ENCODE data around the gene TRIM23. TPM values are rescaled to one million over a fixed set of nuclear protein-coding genes. Genes with fewer than 3 reads are reported as not detected.

The TRIM23 gene
- total RNA-seq = 20.6 TPM
- 10 to 100 TPM; 10.3 to 18.7 (median 11.5) TPM for polyA plus RNA-seq

DNA sequence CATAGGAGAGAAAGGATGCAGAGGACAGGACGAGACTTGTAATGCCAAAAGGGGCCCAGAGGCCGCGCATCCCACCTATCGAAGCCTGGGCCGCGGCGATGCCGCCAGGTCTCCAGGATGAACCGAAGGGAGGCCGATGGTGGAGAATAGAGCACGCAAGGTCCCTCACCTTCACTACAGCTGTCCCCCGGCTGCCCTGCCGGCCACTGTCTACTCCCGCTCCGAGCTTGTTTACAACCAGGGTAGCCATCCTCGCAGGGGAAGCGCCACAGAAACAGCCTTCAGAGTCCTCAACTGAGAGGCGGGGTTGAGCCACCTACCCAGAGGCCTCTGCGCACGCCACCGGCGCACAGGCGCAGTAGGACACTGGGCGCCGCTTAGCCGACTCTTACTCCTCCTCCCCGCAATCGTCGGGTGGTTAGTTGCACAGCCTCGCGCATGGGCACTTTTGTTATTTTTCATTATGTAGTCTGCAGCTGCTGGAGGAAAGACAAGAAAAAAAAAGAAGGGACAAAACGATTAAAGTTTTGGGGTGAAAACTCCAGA, at the start of gene TRIM23:
Gene TRIM23, minus strand, starts transcription at position 309 of the 546 bp plus-strand sequence. Its CDS starts 59 bp downstream, at position 250.
- DNase-seq (peak; percentile 88 to 96 (median 95)), ATAC-seq (ENCODE audit: low read depth in 2 of 2) (peak; percentile 94 to 95)
- H3K9me3 Mint-ChIP-seq = peaks cover 0 to 3% (median 0%) of the 10 kb centered on the region in 7 donors
- peaks cover 3% of the 10 kb centered on the region for H3K36me3 Mint-ChIP-seq
- peaks cover 35 to 58% (median 47%) of the 10 kb centered on the region in 4 donors for H3K4me1 Mint-ChIP-seq
- no peaks in the 10 kb centered on the region for H3K9me3 ChIP-seq (ENCODE audit: control insufficient read depth in 2 of 2, low read length in 2 of 2)
- peaks cover 2% of the 10 kb centered on the region for H3K36me3 ChIP-seq (ENCODE audit: control insufficient read depth, insufficient read depth, low read length)
- peaks cover 38% of the 10 kb centered on the region for H3K4me1 ChIP-seq (ENCODE audit: control insufficient read depth, insufficient read depth, low read length, poor library complexity, severe bottlenecking)
- H3K27me3 Mint-ChIP-seq = peaks cover 15% of the 10 kb centered on the region
- no peaks in the 10 kb centered on the region for H3K27me3 ChIP-seq (ENCODE audit: control insufficient read depth, insufficient read depth, low read length)
- peak within 1 kb of the TSS; percentile 97 to 100 (median 98) for H3K27ac Mint-ChIP-seq
- H3K4me3 Mint-ChIP-seq = peak within 1 kb of the TSS; percentile 96 to 100 (median 99)
- peak within 1 kb of the TSS; percentile 93 for H3K27ac ChIP-seq (ENCODE audit: insufficient read depth, low read length, poor library complexity, severe bottlenecking)
- peak within 1 kb of the TSS; percentile 99 for H3K4me3 ChIP-seq (ENCODE audit: low read depth, low read length)

DNA sequence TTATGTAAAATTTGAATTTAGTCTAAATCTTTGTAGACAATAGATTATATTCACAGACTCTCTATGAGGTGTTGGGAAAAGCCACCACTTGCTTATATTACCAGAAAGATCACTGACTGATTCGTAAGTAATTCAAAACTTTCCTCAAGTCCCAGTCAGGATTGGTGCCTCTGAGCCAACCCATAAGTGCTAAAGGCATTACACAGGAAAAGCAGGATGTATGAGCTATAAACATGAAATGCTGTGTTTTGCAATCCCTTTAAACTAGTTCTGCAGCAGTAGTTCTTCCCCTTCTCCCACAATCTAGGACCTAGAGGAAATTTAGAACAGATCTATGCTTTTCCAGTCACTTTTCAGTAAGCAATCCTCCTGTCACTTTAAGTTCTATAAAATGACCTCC, 48.7 kb upstream of the TRIM23 start:
- no peaks in the 10 kb centered on the region for H3K27me3 ChIP-seq (ENCODE audit: control insufficient read depth, insufficient read depth, low read length)
- Mint-ChIP-seq H3K4me1 (peaks cover 23 to 31% (median 28%) of the 10 kb centered on the region in 4 donors), H3K9me3 (peaks cover 0 to under 1% (median 0%) of the 10 kb centered on the region in 7 donors), H3K36me3 (peaks cover 66% of the 10 kb centered on the region), H3K27me3 (no peaks in the 10 kb centered on the region), H3K27ac (peak overlapping the region in 1 of 3 donors; percentile 75), H3K4me3 (no peak overlapping the region)
- no peaks in the 10 kb centered on the region for H3K9me3 ChIP-seq (ENCODE audit: control insufficient read depth in 2 of 2, low read length in 2 of 2)
- no peaks in the 10 kb centered on the region for H3K4me1 ChIP-seq (ENCODE audit: control insufficient read depth, insufficient read depth, low read length, poor library complexity, severe bottlenecking)
- no peak for DNase-seq
- H3K4me3 ChIP-seq (ENCODE audit: low read depth, low read length) = no peak overlapping the region
- H3K27ac ChIP-seq (ENCODE audit: insufficient read depth, low read length, poor library complexity, severe bottlenecking) = no peak overlapping the region
- H3K36me3 ChIP-seq (ENCODE audit: control insufficient read depth, insufficient read depth, low read length) = peaks cover 78% of the 10 kb centered on the region
- ATAC-seq (ENCODE audit: low read depth in 2 of 2) = no peak

DNA sequence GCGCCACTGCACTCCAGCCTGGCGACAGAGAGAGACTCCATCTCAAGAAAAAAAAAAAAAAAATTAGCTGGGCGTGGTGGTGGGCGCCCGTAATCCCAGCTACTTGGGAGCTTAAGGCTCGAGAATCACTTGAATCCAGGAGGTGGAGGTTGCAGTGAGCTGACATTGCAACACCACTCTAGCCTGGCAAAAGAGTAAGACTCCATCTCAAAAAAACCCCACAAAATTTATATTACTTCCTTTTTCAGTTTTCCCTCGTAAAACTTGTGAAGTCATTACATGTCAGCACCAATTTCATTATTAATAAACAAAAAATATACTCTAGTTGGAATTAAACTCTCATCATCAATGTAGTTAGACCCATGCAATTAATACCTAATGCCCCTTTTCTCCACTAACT, 44.6 kb upstream of the TRIM23 start:
- no peak overlapping the region for H3K4me3 ChIP-seq (ENCODE audit: low read depth, low read length)
- no peak overlapping the region for H3K27ac ChIP-seq (ENCODE audit: insufficient read depth, low read length, poor library complexity, severe bottlenecking)
- no peak overlapping the region for H3K27ac Mint-ChIP-seq
- no peaks in the 10 kb centered on the region for H3K9me3 ChIP-seq (ENCODE audit: control insufficient read depth in 2 of 2, low read length in 2 of 2)
- H3K36me3 ChIP-seq (ENCODE audit: control insufficient read depth, insufficient read depth, low read length) = peaks cover 72% of the 10 kb centered on the region
- ATAC-seq (ENCODE audit: low read depth in 2 of 2) (no peak), DNase-seq (no peak)
- peaks cover 41% of the 10 kb centered on the region for H3K36me3 Mint-ChIP-seq
- no peak overlapping the region for H3K4me3 Mint-ChIP-seq
- no peaks in the 10 kb centered on the region for H3K27me3 ChIP-seq (ENCODE audit: control insufficient read depth, insufficient read depth, low read length)
- H3K9me3 Mint-ChIP-seq = no peaks in the 10 kb centered on the region
- H3K4me1 Mint-ChIP-seq = peaks cover 0 to 6% (median 4%) of the 10 kb centered on the region in 4 donors
- no peaks in the 10 kb centered on the region for H3K4me1 ChIP-seq (ENCODE audit: control insufficient read depth, insufficient read depth, low read length, poor library complexity, severe bottlenecking)
- no peaks in the 10 kb centered on the region for H3K27me3 Mint-ChIP-seq

DNA sequence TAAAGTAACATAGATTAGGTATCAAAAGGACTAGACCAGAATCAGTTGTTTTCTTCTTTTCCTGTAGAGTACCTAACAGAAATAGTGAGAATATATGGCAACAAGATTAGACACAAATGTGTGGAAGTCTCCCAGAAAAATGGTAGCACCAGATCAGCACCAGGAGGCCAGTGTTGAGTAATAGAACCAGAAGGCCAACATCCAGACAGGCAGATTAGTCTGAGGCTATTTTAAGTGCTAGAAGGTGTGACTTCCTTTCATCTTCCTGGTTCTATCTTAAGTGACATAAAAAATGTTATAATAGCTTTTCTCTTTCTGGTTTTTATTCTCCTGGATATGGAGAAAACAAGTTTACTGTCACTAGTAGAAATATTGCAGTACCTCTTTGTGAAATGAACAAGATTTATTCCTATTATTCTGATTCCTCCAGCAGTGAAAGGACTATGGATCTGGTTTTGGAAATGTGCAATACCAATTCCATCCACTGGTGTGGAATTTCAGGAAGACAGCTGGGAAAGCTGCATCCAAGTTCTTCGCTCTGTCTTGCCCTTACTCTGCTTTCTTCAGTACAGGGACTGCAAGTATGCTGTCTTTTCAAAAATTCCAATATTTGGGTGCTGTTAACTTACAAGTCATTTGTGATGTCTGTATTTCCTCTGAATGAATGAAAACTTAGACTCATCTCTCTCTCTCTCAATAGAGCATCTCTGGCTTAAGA, 39.8 kb upstream of the TRIM23 start:
- H3K4me1 Mint-ChIP-seq = peaks cover 4 to 12% (median 6%) of the 10 kb centered on the region in 4 donors
- Histone ChIP-seq H3K9me3 (ENCODE audit: control insufficient read depth in 2 of 2, low read length in 2 of 2) (no peaks in the 10 kb centered on the region), H3K27ac (ENCODE audit: insufficient read depth, low read length, poor library complexity, severe bottlenecking) (no peak overlapping the region), H3K36me3 (ENCODE audit: control insufficient read depth, insufficient read depth, low read length) (peaks cover 40% of the 10 kb centered on the region), H3K27me3 (ENCODE audit: control insufficient read depth, insufficient read depth, low read length) (no peaks in the 10 kb centered on the region), H3K4me3 (ENCODE audit: low read depth, low read length) (no peak overlapping the region), H3K4me1 (ENCODE audit: control insufficient read depth, insufficient read depth, low read length, poor library complexity, severe bottlenecking) (no peaks in the 10 kb centered on the region)
- H3K9me3 Mint-ChIP-seq = no peaks in the 10 kb centered on the region
- ATAC-seq (ENCODE audit: low read depth in 2 of 2) (no peak), DNase-seq (no peak)
- no peak overlapping the region for H3K4me3 Mint-ChIP-seq
- H3K36me3 Mint-ChIP-seq = peaks cover 19% of the 10 kb centered on the region
- H3K27me3 Mint-ChIP-seq = no peaks in the 10 kb centered on the region
- H3K27ac Mint-ChIP-seq = peak overlapping the region in 2 of 3 donors; percentile 4 to 52

DNA sequence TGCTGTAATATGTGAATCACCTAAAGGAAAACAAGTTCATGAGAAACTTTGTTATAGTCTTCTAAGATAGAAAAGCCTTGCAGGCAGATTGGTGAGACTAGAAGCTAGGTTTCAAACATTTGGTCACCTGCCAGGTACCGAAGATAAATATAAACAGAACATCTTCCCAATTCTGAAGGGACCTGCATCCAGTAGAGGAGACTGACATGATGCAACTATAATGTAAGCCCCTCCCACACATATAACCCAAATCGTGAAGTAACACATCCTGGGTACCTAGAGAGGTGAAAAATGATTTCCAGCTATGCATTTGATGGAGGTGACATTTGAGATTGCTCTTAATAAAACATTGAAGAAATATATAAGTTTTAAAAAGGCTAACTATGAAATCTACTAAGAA, 30.6 kb upstream of the TRIM23 start:
- Mint-ChIP-seq H3K27me3 (no peaks in the 10 kb centered on the region), H3K9me3 (no peaks in the 10 kb centered on the region), H3K4me3 (no peak overlapping the region), H3K36me3 (peaks cover 20% of the 10 kb centered on the region), H3K27ac (no peak overlapping the region), H3K4me1 (peaks cover 0 to 6% (median 0%) of the 10 kb centered on the region in 4 donors)
- Histone ChIP-seq H3K4me3 (ENCODE audit: low read depth, low read length) (no peak overlapping the region), H3K36me3 (ENCODE audit: control insufficient read depth, insufficient read depth, low read length) (peaks cover 14% of the 10 kb centered on the region), H3K4me1 (ENCODE audit: control insufficient read depth, insufficient read depth, low read length, poor library complexity, severe bottlenecking) (no peaks in the 10 kb centered on the region), H3K9me3 (ENCODE audit: control insufficient read depth in 2 of 2, low read length in 2 of 2) (no peaks in the 10 kb centered on the region), H3K27me3 (ENCODE audit: control insufficient read depth, insufficient read depth, low read length) (no peaks in the 10 kb centered on the region), H3K27ac (ENCODE audit: insufficient read depth, low read length, poor library complexity, severe bottlenecking) (no peak overlapping the region)
- DNase-seq (no peak), ATAC-seq (ENCODE audit: low read depth in 2 of 2) (no peak)

DNA sequence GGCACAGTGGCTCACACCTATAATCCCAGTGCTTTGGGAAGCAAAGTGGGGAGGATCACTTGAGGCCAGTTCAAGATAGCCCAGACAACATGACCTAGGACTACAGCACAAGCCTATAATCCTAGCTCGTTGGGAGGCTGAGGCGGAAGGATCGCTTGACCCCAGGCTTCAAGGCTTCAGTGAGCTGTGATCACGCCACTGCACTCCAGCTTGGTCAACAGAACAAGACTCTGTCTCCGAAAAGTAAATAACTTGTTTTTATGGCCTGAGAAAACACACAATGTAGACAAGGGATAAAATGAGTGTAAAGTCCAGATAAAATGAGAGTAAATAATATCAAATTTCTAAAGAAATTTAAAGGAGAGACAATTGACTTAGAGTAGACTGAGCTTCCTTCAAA, 27.0 kb upstream of the TRIM23 start:
- H3K4me3 Mint-ChIP-seq = no peak overlapping the region
- peaks cover 11% of the 10 kb centered on the region for H3K36me3 ChIP-seq (ENCODE audit: control insufficient read depth, insufficient read depth, low read length)
- H3K27me3 Mint-ChIP-seq = no peaks in the 10 kb centered on the region
- peaks cover 0 to 3% (median 0%) of the 10 kb centered on the region in 4 donors for H3K4me1 Mint-ChIP-seq
- H3K27ac ChIP-seq (ENCODE audit: insufficient read depth, low read length, poor library complexity, severe bottlenecking) = no peak overlapping the region
- H3K27me3 ChIP-seq (ENCODE audit: control insufficient read depth, insufficient read depth, low read length) = no peaks in the 10 kb centered on the region
- ATAC-seq (ENCODE audit: low read depth in 2 of 2) (no peak), DNase-seq (no peak)
- H3K9me3 ChIP-seq (ENCODE audit: control insufficient read depth in 2 of 2, low read length in 2 of 2) = no peaks in the 10 kb centered on the region
- H3K36me3 Mint-ChIP-seq = peaks cover 32% of the 10 kb centered on the region
- H3K9me3 Mint-ChIP-seq = no peaks in the 10 kb centered on the region
- no peak overlapping the region for H3K4me3 ChIP-seq (ENCODE audit: low read depth, low read length)
- H3K27ac Mint-ChIP-seq = no peak overlapping the region
- no peaks in the 10 kb centered on the region for H3K4me1 ChIP-seq (ENCODE audit: control insufficient read depth, insufficient read depth, low read length, poor library complexity, severe bottlenecking)

DNA sequence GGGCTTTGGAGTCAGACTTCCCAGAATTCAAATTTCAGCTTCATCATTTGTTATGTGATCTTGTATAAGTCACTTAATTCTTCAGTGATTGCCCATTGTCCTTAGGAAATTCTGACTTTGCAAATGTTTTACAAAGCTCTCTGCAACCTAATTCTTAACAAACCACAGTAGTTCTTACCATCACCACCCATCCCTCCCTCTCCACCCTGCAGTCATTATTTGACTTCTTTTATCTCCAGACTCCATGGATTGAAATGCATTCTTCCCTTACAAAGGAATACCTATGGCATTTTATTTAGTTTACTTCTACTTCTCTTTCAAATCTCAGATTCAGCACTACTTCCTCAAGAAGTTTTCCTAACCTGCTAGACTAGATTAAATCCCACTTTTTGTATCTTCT, 23.8 kb upstream of the TRIM23 start:
- Mint-ChIP-seq H3K36me3 (peaks cover 26% of the 10 kb centered on the region), H3K4me3 (no peak overlapping the region)
- peaks cover 6% of the 10 kb centered on the region for H3K36me3 ChIP-seq (ENCODE audit: control insufficient read depth, insufficient read depth, low read length)

More for the DNA sequence above, 23.8 kb upstream of the TRIM23 start:
- no peaks in the 10 kb centered on the region for H3K9me3 Mint-ChIP-seq
- H3K4me3 ChIP-seq (ENCODE audit: low read depth, low read length) = no peak overlapping the region
- no peaks in the 10 kb centered on the region for H3K4me1 ChIP-seq (ENCODE audit: control insufficient read depth, insufficient read depth, low read length, poor library complexity, severe bottlenecking)
- no peak overlapping the region for H3K27ac Mint-ChIP-seq
- DNase-seq (no peak), ATAC-seq (ENCODE audit: low read depth in 2 of 2) (no peak)
- peaks cover 0 to 4% (median 1%) of the 10 kb centered on the region in 4 donors for H3K4me1 Mint-ChIP-seq
- no peaks in the 10 kb centered on the region for H3K27me3 ChIP-seq (ENCODE audit: control insufficient read depth, insufficient read depth, low read length)
- no peak overlapping the region for H3K27ac ChIP-seq (ENCODE audit: insufficient read depth, low read length, poor library complexity, severe bottlenecking)
- no peaks in the 10 kb centered on the region for H3K27me3 Mint-ChIP-seq
- no peaks in the 10 kb centered on the region for H3K9me3 ChIP-seq (ENCODE audit: control insufficient read depth in 2 of 2, low read length in 2 of 2)

Data from CD4-positive, CD25-positive, alpha-beta regulatory T cell (primary cell).